22Rv1 (cell line): ENCODE measurements around the gene RAET1E.

Experiments used
- ZFX ChIP-seq: fragments of 450-650 bp; IDR thresholded peaks from 2 replicates; pipeline ENCODE4 v1.6.1; 2017; ENCODE audit warnings: antibody characterized with exemption, borderline replicate concordance
- TF ChIP-seq, protein P1 (sequence below): fragments of 450-650 bp; IDR thresholded peaks from 2 replicates; pipeline ENCODE4 v1.5.1; 2017; ENCODE audit warnings: mild to moderate bottlenecking

DNA sequence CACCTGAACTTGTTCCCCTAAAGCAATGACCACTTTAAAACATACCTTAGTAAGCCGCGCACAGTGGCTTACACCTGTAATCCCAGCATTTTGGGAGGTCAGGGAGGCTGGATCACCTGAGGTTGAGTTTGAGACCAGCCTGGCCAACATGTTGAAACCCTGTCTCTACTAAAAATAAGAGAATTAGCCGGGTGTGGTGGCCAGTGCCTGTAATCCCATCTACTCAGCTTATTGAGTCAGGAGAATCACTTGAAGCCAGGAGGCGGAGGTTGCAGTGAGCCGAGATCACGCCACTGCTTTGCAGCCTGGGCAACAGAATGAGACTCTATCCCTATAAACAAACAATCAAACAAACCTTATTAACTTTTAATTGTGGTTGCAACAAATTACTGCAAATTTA is 1.6 kb upstream of the RAET1E start:
- TF ChIP-seq, protein P1, sequence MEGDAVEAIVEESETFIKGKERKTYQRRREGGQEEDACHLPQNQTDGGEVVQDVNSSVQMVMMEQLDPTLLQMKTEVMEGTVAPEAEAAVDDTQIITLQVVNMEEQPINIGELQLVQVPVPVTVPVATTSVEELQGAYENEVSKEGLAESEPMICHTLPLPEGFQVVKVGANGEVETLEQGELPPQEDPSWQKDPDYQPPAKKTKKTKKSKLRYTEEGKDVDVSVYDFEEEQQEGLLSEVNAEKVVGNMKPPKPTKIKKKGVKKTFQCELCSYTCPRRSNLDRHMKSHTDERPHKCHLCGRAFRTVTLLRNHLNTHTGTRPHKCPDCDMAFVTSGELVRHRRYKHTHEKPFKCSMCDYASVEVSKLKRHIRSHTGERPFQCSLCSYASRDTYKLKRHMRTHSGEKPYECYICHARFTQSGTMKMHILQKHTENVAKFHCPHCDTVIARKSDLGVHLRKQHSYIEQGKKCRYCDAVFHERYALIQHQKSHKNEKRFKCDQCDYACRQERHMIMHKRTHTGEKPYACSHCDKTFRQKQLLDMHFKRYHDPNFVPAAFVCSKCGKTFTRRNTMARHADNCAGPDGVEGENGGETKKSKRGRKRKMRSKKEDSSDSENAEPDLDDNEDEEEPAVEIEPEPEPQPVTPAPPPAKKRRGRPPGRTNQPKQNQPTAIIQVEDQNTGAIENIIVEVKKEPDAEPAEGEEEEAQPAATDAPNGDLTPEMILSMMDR = no peak
- TF ChIP-seq ZFX = no peak
